Measurements from ENCODE around the gene CD3E.

Gene CD3E

DNA sequence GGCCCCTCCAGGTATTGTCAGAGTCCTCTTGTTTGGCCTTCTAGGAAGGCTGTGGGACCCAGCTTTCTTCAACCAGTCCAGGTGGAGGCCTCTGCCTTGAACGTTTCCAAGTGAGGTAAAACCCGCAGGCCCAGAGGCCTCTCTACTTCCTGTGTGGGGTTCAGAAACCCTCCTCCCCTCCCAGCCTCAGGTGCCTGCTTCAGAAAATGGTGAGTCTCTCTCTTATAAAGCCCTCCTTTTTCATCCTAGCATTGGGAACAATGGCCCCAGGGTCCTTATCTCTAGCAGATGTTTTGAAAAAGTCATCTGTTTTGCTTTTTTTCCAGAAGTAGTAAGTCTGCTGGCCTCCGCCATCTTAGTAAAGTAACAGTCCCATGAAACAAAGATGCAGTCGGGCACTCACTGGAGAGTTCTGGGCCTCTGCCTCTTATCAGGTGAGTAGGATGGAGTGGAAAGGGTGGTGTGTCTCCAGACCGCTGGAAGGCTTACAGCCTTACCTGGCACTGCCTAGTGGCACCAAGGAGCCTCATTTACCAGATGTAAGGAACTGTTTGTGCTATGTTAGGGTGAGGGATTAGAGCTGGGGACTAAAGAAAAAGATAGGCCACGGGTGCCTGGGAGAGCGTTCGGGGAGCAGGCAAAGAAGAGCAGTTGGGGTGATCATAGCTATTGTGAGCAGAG lies at the start of gene CD3E:
TSS of gene CD3E (plus strand) at position 163 of the 681 bp plus-strand sequence. CDS start at position 386, 223 bp downstream.
- peak; percentile 39 to 45 for DNase-seq (ENCODE audit: extremely low read depth in 1 of 2, low read depth in 1 of 2)

DNA sequence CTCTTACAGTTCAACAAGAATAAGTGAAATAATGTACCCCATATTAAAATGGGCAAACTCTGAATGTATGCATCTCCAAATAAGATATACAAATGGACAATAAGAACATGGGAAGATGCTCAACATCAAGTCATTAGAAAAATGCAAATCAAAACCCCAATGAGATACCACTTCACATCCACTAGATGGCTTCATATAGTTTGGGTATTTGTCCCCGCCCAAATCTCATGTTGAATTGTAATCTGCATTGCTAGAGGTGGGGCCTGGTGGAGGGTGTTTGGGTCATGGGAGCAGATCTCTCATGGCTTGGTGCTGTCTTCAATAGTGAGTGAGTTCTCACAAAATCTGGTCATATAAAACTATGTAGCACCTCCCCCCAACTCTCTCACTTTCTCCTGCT lies 46.1 kb upstream of the CD3E start:
- DNase-seq (ENCODE audit: extremely low read depth in 1 of 2, low read depth in 1 of 2) = no peak

DNA sequence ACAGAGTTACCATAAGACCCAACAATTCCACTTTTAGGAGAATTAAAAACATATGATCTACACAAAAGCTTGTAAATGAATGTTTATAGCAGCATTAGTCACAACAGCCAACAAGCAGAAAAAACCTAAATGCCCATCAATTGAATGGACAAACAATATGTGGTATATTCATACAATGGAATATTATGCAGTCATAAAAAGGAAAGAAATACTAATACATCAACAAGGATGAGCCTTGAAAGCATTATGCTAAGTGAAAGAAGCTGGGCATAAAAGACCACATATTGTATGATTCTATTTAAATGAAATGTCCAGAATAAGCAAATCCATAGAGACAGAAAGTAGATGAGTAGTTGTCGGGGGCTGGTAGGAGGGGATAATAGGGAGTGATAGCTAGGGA lies 45.4 kb upstream of the CD3E start:
- DNase-seq (ENCODE audit: extremely low read depth in 1 of 2, low read depth in 1 of 2) = no peak

DNA sequence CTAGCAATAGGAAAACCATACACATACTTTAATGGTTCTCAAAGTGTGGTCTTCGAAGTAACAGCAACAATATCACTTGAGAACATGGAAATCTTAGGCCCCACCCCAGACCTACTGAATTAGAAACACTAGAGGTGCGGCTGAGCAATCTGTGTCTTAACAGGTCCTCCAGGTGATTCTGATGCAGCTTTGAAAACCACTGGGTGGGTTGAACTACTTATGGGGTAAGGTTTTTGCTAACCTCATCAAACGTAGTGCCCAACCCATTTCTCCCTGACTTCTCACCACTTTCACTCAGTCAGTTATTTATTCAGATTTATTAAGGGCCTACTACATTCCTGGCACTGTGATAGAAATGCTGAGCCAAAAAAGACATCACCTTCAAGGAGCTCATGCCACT lies 44.2 kb upstream of the CD3E start:
- DNase-seq (ENCODE audit: extremely low read depth in 1 of 2, low read depth in 1 of 2) = no peak

DNA sequence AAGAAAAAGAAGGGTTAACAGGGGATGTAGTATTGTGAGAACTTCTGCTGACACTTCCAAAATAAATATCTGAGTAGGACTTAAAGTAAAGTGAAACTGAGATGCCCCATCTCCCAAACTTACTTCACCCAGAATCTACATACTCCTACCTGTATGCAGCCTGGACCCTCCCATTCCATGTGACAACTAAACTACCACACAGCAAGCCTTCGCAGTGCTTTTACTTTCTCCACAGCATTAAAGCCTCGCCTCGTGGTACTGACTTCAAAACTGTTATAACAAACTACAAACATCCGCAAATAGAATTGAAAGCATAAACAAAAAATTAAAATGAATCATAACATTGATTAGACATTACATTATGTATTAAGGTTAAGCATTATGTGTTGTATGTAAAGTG lies 41.4 kb upstream of the CD3E start:
- DNase-seq (ENCODE audit: extremely low read depth in 1 of 2, low read depth in 1 of 2) = no peak

DNA sequence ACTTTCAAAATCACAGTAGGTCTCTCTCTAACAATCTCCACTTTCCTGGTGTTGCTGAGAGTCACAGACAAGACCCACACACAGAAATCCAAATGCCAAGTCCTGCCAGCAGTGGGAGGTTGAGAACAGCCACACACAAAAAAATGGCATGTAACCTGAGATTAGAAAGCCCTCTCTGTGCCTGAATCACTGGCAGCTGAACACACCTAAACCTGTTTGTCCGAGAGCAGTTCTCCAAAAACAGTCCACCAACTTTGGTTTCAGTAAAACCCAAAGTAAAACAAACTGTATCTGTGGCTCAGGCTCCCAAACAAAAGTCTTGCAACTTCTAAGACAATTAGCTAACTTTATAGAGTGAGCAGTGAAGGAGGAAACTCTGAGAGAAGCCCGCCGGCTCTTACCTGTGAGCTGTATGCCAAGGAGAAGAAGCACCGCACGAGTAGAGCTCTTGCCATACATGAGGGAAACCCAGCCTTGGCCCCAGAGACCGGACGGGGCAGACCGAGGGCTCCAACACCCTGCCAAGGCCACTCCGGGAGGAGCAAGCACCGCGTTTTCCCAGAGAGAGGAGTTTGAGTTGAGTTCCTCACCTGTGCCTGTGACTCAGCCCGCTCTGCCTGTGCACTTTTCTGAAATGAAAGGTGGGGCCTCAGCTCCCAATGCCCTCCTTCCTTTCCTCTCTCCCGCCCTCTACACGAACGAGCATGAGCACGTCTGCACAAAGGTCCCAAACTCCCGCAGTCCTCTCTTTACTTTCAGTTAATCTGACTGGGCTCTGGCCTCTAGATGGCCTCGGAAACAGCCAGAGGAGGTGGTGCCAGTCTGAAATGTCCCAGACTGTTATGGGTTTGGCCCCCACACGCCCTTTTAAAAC lies 40.6 kb upstream of the CD3E start, which contains the start of gene MPZL2:
TSS of gene MPZL2 (minus strand) at position 603 of the 874 bp plus-strand sequence. CDS start at position 459, 144 bp downstream.
- no peak for DNase-seq (ENCODE audit: extremely low read depth in 1 of 2, low read depth in 1 of 2)

DNA sequence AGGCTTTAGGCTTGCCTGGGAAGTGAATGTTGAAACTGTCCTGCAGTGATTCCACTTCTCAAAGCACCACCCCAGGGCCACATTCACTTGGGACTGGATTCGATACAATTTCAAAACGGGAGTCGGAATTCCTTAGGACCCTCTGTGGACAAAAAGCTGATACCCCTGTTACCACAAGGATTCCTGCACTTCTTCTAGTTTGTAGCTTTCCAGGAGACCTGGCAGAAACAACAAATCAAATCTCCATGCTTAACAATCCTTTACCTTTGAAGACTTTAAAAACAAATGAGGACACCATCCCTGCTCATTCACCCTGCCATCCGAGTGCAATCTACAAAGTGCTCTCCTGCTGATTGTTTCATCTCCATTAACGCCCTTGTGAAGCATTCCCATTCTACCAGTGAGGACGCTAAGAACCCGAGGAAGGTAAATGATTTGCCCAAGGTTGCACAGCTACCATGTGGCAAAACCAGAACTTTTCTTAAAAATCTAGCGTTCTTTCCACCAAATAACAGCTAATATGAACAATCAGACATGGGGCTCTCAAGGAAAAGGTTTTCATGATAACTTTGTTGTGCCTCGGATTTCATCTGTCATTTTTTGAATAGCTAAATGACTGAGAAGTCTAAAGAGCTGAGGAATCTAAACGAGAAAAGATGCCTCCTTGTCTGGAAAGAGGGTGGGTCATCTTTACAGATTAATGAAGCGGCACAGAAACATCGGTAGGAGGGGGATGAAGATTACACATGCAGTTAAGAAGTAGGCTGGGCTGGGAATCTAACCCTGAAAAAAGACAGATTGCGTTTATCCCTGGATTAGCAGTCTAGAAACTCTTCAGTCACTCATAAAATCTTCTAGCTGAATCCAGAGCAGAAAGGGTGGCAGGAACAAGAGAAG lies 39.7 kb upstream of the CD3E start:
- DNase-seq (ENCODE audit: extremely low read depth in 1 of 2, low read depth in 1 of 2) = no peak

DNA sequence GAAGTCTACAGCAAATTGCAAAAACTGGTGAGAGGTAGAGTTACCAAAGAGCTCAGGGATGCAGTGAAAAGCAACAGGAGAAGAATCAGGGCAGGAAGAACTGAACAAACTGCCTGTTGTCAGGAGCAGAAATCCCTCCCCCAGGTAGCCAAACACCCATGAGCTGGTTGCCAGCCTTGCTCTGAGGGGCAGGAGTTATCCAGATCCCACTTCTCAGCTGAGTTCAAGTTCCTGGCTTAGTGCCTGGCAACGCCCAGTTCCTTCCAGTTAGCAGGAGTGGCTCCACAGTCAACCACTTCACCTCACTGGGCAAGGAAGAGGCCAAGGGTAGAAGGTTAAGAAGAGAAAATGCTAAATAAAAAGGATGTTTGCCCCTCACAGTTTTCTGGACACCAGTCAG lies 38.6 kb upstream of the CD3E start:
- DNase-seq (ENCODE audit: extremely low read depth in 1 of 2, low read depth in 1 of 2) = no peak

DNA sequence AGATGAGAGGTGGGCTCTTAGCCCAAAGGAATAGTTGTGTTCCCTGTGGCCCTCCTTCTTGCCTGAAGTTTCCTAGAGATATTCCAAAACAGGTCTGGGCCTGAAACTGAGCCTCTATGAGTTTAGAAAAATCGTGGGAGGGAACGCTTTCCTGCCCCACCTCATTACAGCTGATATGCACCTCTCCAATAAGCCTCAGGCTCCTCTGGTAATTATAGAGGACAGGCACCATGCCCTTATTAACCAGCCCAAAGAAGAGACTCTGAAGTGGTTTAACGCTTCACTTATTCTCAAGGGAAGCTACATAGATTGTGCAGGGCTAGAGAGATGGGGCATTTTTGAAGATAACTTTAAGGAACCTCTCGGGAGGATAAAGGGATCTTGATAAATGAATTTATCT lies 37.0 kb upstream of the CD3E start:
- DNase-seq (ENCODE audit: extremely low read depth in 1 of 2, low read depth in 1 of 2) = no peak

DNA sequence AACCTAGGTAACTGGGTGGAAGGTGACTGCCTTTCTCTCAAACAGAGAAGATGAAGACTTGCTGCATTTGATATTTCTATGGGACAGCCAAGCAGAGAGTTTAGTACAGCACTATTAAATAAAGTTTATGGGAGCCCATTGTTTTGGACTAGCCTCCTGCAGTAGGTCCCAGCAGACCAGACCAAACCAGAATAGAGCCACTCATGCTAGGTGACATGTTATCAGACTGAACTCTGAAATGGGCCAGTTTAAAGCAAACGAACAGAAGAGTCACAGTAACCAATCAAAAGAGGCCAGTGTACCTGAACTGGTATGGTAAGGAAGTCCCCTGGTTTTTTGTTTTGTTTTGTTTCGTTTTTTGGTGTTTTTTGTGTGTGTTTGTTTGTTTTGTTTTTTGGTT lies 32.5 kb upstream of the CD3E start:
- no peak for DNase-seq (ENCODE audit: extremely low read depth in 1 of 2, low read depth in 1 of 2)

DNA sequence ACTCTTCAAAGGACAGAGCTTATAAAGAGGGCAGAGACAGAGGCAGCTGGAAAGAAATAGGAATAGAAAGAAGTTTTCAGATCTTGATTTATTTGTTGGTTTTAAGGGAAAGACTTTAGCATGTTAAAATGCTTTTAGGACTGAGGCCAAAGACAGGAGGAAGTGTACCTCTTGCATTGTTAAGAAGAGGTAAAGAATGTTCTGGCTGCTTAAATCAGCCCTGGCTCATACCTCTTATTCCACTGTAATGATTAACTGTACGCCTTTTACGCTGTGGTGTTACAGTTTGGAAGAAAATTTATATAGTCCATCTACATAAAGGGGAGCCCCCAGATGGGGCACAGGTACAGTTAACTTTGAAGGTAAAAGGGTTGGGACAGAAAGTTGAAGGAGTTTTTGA lies 30.3 kb upstream of the CD3E start:
- no peak for DNase-seq (ENCODE audit: extremely low read depth in 1 of 2, low read depth in 1 of 2)

DNA sequence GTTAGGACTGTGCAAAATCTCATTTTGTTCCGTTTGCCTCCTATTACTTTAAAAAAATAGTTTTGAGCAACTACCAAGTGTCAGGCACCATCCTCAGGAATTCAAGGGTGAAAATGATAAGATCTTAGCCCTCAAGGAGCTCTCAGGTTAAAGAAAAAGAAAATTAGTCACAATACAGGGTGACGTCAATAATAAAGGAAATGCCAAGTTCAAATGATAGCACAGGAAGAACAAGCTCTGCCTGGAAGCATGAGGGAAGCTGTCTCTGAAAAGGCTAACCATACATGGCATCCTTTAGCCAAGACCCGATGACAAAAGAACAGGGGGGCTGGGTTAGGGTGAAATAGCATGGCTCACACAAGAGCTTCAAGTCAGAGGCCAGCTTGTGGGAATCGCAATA lies 29.4 kb upstream of the CD3E start:
- no peak for DNase-seq (ENCODE audit: extremely low read depth in 1 of 2, low read depth in 1 of 2)

DNA sequence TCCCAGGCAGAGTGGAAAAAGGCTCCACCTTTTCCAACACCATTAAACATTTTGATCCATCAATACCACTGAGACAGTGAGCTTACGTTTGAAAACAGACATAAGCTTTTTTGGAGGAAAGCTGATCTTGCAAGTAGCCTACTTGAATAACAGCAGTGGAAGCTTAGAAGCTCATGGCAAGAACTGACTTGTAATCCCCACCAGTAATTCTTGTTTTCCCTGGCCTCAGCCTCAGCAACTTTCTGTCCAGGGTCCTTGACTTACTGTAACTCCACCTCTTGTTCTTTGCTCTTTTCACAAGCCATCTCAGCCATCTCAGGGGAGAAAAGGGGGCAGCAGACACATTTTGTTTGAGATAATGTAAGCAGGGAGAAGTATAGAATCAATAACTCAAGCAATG lies 28.1 kb upstream of the CD3E start:
- no peak for DNase-seq (ENCODE audit: extremely low read depth in 1 of 2, low read depth in 1 of 2)

DNA sequence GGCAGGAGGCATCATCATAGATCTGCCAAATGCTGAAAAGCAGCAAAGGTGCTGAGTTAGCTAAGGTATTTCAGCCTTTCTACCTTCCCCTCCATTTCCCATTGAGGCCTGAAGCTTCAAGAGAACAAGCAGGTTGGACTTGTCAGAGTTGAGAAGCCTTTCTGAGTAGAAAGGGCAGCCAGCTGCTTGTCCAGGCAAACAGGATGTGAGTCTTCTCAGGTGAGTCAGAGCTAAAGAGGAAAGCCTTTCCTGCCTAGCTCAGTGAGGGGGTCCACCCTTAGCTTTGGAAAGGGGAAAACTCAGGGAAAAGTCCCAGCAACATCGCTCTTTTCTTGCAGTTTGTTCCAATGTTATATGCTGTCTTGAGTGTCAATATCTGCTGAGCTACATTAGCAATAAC lies 27.2 kb upstream of the CD3E start:
- DNase-seq (ENCODE audit: extremely low read depth in 1 of 2, low read depth in 1 of 2) = no peak

DNA sequence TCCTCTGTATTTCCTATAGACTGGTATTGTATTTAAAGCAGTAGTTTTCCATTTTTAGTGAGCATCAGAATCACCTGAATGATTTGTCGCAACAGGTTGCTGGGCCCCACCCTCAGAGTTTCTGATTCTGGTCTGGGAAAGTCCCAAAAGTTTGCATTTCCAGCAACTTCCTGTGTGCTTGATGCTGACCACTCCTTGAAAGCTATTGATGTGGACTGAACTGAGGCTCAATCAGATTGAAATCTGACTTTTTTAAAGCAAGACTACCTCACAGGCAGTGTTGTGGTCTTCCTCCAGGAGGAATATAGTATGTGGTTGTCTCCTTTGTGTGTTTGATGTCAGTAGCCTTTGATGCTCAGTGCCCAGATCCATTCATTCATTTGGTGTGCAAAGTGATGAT lies 23.2 kb upstream of the CD3E start:
- no peak for DNase-seq (ENCODE audit: extremely low read depth in 1 of 2, low read depth in 1 of 2)

DNA sequence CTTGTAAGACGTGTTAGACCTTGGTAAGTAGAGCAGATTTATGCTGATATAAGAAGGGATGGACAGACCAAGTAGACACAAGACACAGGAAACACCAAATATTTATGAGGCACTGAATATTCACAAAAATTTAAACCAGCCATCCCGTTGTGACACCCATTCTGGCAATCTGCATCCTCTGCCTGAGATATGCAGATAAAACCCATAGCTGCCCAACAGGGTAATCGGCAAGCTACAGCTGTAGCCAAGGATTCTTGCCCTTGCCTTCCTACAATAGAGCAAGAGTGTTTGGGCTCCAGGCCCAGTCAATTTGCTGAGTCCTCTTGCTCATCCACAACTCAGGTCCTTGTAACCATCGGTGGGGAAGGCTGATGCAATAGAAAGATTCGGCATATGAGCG lies 21.9 kb upstream of the CD3E start:
- no peak for DNase-seq (ENCODE audit: extremely low read depth in 1 of 2, low read depth in 1 of 2)

DNA sequence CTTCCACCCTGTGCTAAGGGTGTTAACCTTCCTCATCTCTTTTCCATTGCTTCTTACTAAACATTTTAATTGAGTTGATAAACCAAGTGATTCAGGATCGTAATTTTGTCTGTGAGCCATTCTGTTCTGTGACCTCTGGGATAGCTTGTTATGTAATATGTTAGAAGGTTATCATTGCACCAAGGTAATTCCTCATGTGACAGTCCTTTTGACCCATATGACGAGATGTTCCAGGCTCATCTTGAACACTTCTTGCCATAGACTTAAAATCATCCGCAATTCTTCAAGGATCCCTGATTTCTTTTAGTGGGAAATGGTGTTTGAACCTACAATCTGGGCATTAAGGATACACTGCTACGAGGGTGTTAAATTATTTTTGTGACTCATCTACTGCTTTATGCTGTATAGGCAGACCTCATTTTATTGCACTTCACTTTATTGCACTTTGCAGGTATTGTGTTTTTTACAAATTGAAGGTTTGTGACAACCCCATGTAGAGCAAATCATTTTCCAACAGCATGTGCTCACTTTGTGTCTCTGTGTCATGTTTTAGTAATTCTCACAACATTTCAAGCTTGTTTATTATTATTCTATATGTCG lies 21.4 kb upstream of the CD3E start:
- DNase-seq (ENCODE audit: extremely low read depth in 1 of 2, low read depth in 1 of 2) = no peak

DNA sequence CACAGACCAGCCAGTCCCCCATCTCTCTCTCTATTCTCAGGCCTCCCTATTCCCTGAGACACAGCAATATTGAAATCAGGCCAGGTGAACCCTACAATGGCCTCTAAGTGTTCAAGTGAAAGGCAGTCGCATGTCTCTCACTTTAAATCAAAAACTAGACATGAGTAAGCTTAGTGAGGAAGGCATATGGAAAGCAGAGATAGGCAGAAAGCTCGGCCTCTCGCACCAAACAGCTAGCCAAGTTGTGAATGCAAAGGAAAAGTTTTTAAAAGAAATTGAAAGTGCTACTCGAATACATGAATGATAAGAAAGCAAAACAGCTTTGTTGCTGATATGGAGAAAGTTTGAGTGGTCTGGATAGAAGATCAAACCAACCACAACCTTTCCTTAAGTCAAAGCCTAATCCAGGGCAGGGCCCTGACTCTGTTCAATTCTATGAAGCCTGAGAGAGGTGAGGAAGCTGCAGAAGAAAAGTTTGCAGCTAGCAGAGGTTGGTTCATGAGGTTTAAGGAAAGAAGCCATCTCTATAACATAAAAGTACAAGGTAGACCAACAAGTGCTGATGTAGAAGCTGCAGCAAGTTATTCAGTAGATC lies 20.7 kb upstream of the CD3E start:
- no peak for DNase-seq (ENCODE audit: extremely low read depth in 1 of 2, low read depth in 1 of 2)

DNA sequence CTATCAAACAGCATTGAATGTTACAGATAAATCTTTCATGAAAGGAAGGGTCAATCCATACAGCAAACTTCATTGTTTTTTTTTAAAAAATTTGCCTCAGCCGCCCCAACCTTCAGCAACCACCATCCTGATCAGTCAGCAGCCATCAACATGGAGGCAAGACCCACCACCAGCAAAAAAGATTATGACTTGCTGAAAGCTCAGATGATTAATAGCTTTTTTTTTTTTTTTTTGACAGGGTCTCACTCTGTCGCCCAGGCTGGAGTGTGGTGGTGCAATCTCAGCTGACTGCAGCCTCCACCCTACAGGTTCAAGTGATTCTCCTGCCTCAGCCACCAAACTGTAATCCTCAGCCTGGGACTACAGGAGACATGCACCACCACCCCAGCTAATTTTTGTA lies 18.0 kb upstream of the CD3E start:
- DNase-seq (ENCODE audit: extremely low read depth in 1 of 2, low read depth in 1 of 2) = no peak

DNA sequence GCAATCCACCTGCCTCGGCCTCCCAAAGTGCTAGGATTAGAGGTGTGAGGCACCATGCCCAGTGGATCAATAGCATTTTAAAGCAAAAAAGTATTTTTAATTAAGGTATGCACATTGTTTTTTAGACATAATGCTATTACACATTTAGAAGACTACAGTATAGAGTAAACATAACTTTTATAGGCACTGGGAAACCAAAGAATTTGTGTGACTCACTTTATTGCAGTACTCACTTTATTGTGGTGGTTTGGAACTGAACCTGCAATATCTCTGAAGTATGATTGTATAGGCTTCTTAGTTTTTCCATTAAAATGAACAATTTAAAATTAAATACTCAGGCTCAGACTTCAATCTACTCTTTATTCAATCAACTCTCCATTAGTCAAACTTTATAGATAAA lies 17.5 kb upstream of the CD3E start:
- DNase-seq (ENCODE audit: extremely low read depth in 1 of 2, low read depth in 1 of 2) = no peak

DNA sequence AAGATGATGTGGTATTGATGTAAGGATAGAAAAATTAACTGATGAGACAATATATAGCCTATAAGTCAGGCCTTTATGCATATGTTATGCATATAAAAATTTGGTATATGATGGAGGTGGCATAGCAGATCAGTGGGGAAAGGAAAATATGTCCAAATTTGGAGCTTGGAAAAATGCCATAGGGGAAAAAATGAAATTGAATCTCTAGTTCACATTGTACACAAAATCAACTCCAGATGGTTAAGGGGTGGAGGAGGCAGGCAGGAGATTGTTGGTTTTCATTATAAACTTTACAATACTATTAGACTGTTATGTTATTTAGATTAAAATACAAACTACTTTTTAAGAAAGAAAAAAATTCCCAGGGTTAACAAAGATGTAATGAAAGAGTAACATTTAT lies 15.1 kb upstream of the CD3E start:
- DNase-seq (ENCODE audit: extremely low read depth in 1 of 2, low read depth in 1 of 2) = no peak

Measured in activated CD8-positive, alpha-beta memory T cell treated with anti-CD3 and anti-CD28 coated beads for 1 hour (primary cell).